ENCODE measurements around the gene USP32.
A peak's percentile ranks its signal among the peaks of the same experiment; 100 is the strongest.

Gene USP32

DNA sequence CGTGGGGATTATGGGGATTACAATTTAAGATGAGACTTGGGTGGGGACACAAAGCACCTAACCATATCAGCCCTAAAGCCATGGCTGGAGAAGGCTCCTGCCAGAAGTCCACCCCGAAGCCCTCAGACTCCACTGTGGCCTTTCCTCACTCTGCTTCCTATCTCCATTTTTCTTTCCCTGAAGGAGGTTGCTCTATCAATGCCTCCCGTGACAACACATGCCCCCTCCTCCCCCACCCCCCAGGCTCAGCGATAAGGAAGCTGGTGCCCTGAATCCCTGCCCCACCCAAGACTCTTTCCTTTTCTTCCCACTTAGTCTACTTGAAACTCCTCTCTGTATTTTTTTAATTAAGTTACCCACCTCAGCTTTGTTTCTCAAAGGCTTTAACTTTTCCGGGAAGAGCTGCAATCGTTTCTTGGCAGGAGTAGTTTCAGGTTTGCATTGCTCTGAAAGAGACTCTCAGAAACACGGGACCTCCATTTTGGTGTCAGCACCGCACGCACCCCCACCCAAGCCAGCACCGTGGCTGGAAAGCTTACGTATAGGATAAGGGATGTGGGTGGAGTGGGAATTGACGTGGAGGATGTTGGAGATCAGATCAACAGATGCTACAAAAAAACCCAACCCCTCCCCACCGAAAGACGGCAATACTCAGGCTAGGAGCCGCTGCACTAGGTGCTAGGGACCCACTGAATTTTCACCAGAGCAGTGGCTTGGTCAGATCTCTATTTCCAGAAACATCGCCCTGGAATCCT, 257.4 kb downstream of the USP32 start:
- Mint-ChIP-seq H3K27me3 (peaks cover 5% of the 10 kb centered on the region), H3K27ac (peak overlapping the region; percentile 8), H3K4me1 (peaks cover 29% of the 10 kb centered on the region), H3K9me3 (no peaks in the 10 kb centered on the region), H3K36me3 (peaks cover 2% of the 10 kb centered on the region), H3K4me3 (peak overlapping the region; percentile 92)

DNA sequence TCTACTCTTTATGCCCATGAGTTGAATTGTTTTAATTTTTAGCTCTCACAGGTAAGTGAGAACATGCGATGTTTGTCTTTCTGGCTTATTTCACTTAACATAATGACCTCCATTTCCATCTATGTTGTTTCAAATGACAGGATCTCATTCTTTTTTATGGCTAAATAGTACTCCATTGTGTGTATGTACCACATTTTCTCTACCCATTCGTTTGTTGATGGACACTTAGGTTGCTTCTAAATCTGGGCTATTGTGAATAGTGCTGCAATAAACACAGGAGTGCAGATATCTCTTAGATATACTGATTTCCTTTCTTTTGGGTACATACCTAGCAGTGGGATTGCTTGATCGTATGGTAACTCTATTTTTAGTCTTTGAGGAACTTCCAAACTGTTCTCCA, 261.5 kb downstream of the USP32 start:
- Mint-ChIP-seq H3K4me3 (no peak overlapping the region), H3K36me3 (peaks cover 2% of the 10 kb centered on the region), H3K4me1 (peaks cover 22% of the 10 kb centered on the region), H3K9me3 (no peaks in the 10 kb centered on the region), H3K27me3 (no peaks in the 10 kb centered on the region), H3K27ac (no peak overlapping the region)

DNA sequence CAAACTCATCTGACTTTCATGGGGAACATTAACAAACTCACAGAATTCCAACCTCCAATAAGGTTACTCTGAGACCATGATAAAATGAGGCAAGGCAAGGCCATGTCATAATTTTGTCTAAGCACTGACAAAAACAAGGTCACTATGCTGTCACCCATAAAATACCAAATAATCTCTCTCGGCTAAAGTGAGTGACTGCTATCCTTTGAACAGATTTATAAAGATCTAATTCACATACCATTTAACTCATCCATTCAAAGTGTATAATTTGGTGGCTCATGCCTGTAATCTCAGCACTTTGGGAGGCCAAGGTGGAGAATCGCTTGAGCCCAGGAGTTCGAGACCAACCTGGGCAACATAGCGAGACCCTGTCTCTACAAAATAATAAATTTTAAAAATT, 262.8 kb downstream of the USP32 start:
- Mint-ChIP-seq H3K27me3 (no peaks in the 10 kb centered on the region), H3K36me3 (peaks cover 2% of the 10 kb centered on the region), H3K27ac (no peak overlapping the region), H3K4me3 (no peak overlapping the region), H3K9me3 (no peaks in the 10 kb centered on the region), H3K4me1 (peaks cover 9% of the 10 kb centered on the region)

All from activated naive CD4-positive, alpha-beta T cell treated with anti-CD3 and anti-CD28 coated beads, Interleukin-2, amount 50 U/mL, for 24 hours (primary cell).